Amniotic epithelial cell (primary cell): ENCODE measurements around the gene MOV10.

Source experiments
- DNase-seq: peaks from one replicate; pipeline ENCODE4 v3.0.0-alpha.2; 2010; ENCODE audit warnings: low read depth

Gene MOV10

GRCh38 chr1:112698366-112699310 is 24.2 kb downstream of the MOV10 start:
- no peak for DNase-seq

DNA sequence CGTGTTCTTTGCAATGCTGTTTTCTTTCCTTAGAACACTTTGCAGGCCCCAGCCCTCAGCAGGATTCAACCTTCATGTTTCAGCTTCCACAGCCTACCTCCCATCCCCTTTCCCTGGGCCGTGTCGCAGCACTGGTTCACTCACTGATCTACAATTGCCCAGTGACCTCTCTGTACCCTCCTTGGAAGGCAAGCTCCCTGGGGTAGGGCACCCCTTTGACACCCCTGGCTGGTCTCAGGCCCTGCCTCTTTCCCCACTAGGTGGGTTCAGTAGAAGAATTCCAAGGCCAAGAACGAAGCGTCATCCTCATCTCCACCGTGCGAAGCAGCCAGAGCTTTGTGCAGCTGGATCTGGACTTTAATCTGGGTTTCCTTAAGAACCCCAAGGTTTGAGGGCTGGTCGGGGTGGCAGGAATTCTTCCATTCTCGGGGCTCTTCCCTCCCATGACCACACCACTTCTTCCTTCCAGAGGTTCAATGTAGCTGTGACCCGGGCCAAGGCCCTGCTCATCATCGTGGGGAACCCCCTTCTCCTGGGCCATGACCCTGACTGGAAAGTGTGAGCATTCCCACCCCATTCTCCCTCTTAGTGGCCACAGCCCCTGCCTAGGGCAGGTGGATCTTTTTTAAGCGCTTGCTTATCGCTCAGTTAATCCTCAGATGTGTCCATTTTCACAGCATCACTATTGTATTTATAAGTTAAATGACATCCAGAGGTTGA is 25.1 kb downstream of the MOV10 start:
- no peak for DNase-seq

GRCh38 chr1:112700290-112701226 is 26.1 kb downstream of the MOV10 start:
- peak; percentile 91 for DNase-seq

- no peak for DNase-seq
These were observed 27.0 kb downstream of the MOV10 start for GRCh38 chr1:112701227-112702066.

DNA sequence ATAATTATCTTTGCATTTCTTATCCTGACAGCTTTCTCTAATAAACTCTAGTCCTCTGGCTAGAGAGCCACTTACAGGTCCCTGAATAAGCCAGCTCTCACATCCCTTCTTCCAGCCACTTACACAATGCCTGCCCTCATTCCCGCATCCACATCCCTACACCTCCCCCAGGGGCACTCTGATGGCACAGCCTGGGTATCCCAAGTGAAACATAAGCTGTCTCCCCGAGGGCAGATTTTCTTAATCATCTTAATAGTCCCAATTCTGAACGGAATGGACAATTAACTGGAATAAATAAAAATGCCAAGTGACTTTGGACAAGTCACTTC is 27.6 kb downstream of the MOV10 start:
- no peak for DNase-seq

- DNase-seq: no peak
These were observed 28.2 kb downstream of the MOV10 start for GRCh38 chr1:112702420-112703261.

DNA sequence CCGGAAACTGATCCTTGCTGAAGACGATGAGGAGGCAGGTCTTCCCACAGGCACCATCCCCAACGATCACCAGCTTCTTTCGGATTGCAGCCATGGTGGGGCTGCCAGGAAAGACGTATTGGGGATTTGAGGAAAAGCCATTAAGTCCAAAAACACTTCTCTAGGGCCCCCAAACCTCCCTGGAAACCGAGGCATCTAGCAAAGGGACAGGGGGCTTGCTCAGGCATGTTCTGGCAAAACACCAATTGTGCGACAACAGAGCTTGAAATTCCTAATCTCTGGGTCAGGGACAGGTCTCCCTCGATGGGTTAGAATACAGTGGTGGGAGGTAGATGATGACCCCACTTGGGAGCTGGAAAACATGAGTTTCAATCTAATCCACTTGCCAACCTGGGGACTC is 29.2 kb downstream of the MOV10 start:
- no peak for DNase-seq

GRCh38 chr1:112704391-112704933 is 30.0 kb downstream of the MOV10 start:
- no peak for DNase-seq

GRCh38 chr1:112704934-112705627 is 30.6 kb downstream of the MOV10 start:
- peak; percentile 93 for DNase-seq

- DNase-seq: peak; percentile 32
These were observed 32.2 kb downstream of the MOV10 start, which contains the start of gene RHOC for GRCh38 chr1:112706505-112707220. Gene RHOC (minus strand): TSS chr1:112707127. CDS start chr1:112703799, 3,328 bp downstream.

GRCh38 chr1:112707221-112708001 is 33.0 kb downstream of the MOV10 start:
- peak; percentile 88 for DNase-seq

DNA sequence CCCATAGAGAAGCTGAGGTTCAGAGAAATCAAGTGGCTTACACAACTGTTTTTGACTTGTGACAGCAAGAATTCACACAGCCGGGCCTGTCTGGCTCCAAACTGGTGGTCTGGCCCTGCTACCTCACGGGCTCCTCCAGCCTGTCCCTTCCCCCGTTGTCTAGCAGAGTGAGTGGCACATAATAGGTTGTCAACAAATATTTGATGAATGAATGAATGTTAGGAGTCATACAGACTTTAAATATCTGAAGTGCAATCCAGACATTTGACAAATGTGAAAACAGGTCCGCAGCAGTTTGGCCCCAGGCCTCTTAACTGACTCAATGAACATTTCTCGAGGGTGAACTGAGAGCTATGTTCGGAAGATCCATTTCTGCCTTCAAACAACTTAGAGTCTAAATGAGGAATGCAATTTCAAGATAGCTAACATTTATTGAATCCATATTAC is 33.6 kb downstream of the MOV10 start:
- DNase-seq: no peak

GRCh38 chr1:112708489-112708888 is 34.0 kb downstream of the MOV10 start:
- DNase-seq: no peak

- no peak for DNase-seq
These were observed 35.7 kb downstream of the MOV10 start for GRCh38 chr1:112710159-112710558.

DNA sequence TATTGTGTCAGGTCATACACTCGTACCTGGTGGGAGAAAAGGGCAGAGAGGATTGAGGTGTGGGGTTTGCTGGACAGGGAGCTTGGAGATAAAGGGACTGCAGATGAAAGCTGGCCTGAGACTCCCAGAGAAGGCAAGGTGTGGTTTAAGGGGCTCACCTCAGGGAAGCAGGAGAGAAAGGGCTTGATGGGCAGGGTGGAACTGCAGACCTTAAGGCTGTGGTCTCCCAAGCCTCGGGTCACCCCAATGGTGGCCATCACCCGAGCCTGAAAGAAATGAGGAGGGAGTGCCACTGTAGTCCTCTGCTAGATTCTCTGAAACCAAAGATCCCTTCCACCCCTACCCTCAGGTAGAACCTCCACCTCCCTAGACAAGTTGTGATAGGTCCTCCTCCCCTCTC is 36.1 kb downstream of the MOV10 start:
- DNase-seq: no peak

GRCh38 chr1:112711041-112711440 is 36.6 kb downstream of the MOV10 start:
- no peak for DNase-seq

DNA sequence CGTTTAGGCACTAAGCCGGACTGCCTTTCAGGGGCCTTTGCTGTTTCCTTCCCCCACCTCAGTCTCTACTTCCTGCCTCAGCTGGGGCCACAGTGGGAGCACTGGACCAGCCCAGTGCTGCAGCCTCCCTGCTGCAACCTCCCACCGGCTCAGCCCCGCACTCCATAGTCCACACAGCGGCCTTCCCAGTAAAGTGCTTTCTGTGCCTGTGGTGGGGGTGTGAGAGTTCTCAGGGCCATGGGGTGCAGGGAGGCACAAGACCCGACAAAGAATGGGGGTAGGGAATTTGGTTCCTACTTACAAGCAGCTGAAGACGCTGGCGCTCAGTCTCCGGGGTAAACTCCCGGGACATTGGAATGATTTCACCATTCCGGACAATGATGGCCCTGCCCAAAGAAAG is 37.2 kb downstream of the MOV10 start:
- no peak for DNase-seq

DNA sequence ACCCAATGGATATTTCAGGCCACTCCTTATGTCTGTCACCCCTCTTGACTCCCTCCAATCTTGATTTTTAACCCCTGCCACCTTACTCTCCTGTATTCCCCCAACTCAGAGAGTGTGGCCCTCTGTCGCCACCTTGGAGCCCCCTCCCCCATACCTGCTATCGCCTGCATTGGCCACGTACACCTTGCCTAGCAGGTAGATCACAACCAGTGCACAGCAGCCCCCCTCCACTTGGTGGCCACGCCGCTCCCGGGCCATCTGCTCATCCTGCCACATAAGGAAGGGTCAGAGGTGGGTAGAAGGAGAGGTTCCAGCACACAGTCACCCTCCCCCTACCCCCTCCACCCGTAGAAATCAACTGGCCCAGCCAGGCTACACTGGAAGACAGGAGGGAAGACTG is 37.7 kb downstream of the MOV10 start:
- no peak for DNase-seq
